ENCODE measurements around the gene TSPAN18.

GRCh38 chr11:44741976-44742375 lies 15.2 kb downstream of the TSPAN18 start:
- TF ChIP-seq RFX5 (IDR thresholded peaks at IDR 0.05; ENCODE audit: low read length) = no peak
- no peak for TF ChIP-seq CTCF (IDR thresholded peaks at IDR 0.05)
- TF ChIP-seq FOXM1 (IDR thresholded peaks at IDR 0.05; ENCODE audit: low read depth) = no peak
- no peak for TF ChIP-seq RCOR1 (IDR thresholded peaks at IDR 0.05; ENCODE audit: low read length)
- no peak for TF ChIP-seq TEAD4 (IDR thresholded peaks at IDR 0.05; ENCODE audit: borderline replicate concordance, insufficient read depth)
- no peak for TF ChIP-seq GABPA (IDR thresholded peaks at IDR 0.05; ENCODE audit: low read depth)
- no peak for TF ChIP-seq NRF1 (IDR thresholded peaks at IDR 0.05; ENCODE audit: low read depth, low read length)
